Activated CD4-positive, alpha-beta T cell treated with anti-CD3 and anti-CD28 coated beads, Interleukin-2, amount 10 ng/mL, durations not matched to agents 7 days and 5 days (primary cell): ENCODE measurements around the gene TMEM164. TPM values are rescaled to one million over a fixed set of nuclear protein-coding genes. Genes with fewer than 3 reads are reported as not detected.

ENCODE experiments used
- CTCF ChIA-PET: fragments of 350-600 bp; sonication (Branson Sonifier 250); formaldehyde crosslinking; loops from one replicate; lab custom pipeline; 2021; ENCODE audit warnings: antibody characterized with exemption; lab: Charles Lee
- POLR2A ChIA-PET: fragments of 350-600 bp; sonication (Branson Sonifier 250); formaldehyde crosslinking; loops from one replicate; lab custom pipeline; 2021; ENCODE audit warnings: antibody characterized with exemption; lab: Charles Lee
- DNase-seq: peaks from one replicate; pipeline ENCODE4 v3.0.0-alpha.2; 2020
- H3K27ac Mint-ChIP-seq: one replicate; pipeline ENCODE4 v1.8.0; 2021; ENCODE audit warnings: mild to moderate bottlenecking, moderate library complexity, mixed read lengths
- H3K27me3 Mint-ChIP-seq: one replicate; pipeline ENCODE4 v1.8.0; 2021; ENCODE audit warnings: mixed read lengths
- H3K36me3 Mint-ChIP-seq: one replicate; pipeline ENCODE4 v1.8.0; 2021; ENCODE audit warnings: low read depth, mixed read lengths
- H3K4me1 Mint-ChIP-seq: one replicate; pipeline ENCODE4 v1.8.0; 2021; ENCODE audit warnings: mixed read lengths
- H3K4me3 Mint-ChIP-seq: one replicate; pipeline ENCODE4 v1.8.0; 2021; ENCODE audit warnings: mild to moderate bottlenecking, moderate library complexity, mixed read lengths
- H3K9me3 Mint-ChIP-seq: one replicate; pipeline ENCODE4 v1.8.0; 2021; ENCODE audit warnings: mixed read lengths
- total RNA-seq, 2 experiments: library from RNA; stranded (reverse); gene quantifications; one replicate each; pipeline ENCODE4 v1.2.3, GENCODE V29; 2021

Gene TMEM164
- total RNA-seq, 2 experiments from 2014 or later, result 19.2 to 20.9 TPM

DNA sequence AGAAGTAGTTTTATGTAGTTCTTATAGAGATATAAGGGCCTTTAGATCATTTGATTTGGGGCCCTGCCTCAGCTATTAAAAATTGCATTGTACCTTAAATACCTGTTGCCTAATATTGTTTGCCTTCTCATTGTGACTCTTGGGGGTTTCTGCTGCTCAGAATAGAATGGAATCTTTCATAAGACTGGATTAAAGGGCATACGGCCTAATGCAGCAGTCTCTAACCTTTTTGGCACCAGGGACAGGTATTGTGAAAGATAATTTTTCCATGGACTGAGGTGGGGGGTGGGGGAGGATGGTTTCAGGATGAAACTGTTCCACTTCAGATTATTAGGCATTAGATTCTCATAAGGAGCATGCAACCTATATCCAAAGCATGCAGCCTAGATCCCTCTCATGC is 46.2 kb downstream of the TMEM164 start:
- peaks cover 7% of the 10 kb centered on the region for H3K36me3 Mint-ChIP-seq
- ChIA-PET CTCF (no interaction called here), POLR2A (no interaction called here)
- no peak overlapping the region for H3K4me3 Mint-ChIP-seq
- DNase-seq, result no peak
- H3K4me1 Mint-ChIP-seq, result no peaks in the 10 kb centered on the region
- H3K27ac Mint-ChIP-seq, result no peak overlapping the region
- H3K27me3 Mint-ChIP-seq, result no peaks in the 10 kb centered on the region
- H3K9me3 Mint-ChIP-seq, result no peaks in the 10 kb centered on the region

GRCh38 chrX:110050386-110050785 is 47.5 kb downstream of the TMEM164 start:
- DNase-seq, result no peak
- Mint-ChIP-seq H3K4me1 (no peaks in the 10 kb centered on the region), H3K36me3 (peaks cover 11% of the 10 kb centered on the region), H3K9me3 (no peaks in the 10 kb centered on the region), H3K27ac (no peak overlapping the region), H3K27me3 (no peaks in the 10 kb centered on the region), H3K4me3 (no peak overlapping the region)
- ChIA-PET POLR2A (no interaction called here), CTCF (no interaction called here)

DNA sequence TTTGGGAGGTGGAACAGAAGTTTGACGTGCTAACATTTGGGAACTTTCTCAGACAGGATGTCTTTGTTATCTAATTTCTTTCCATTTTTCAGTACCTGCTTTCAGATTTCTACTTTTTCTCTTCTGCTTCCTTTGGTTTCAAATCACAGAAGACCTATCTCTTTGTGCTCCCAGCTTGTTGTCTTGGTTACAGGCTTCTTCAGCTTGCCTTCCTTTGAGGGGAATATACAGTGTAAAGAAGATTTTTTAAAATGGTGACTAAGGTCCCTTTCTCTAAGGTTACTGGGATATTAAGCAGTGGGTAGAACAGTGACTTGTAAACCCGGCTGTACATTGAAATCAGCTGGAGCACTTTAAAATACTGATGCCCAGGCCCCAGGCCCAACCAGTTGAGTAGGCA is 48.0 kb downstream of the TMEM164 start:
- DNase-seq, result no peak
- CTCF ChIA-PET, result interaction anchor here (0.8 kb wide), 1 partner anchor 19 kb away, joined by 3 read pairs; no protein-coding TSS in a partner anchor
- POLR2A ChIA-PET, result no interaction called here
- no peaks in the 10 kb centered on the region for H3K27me3 Mint-ChIP-seq
- H3K4me1 Mint-ChIP-seq, result peaks cover 4% of the 10 kb centered on the region
- peaks cover 15% of the 10 kb centered on the region for H3K36me3 Mint-ChIP-seq
- no peak overlapping the region for H3K27ac Mint-ChIP-seq
- no peak overlapping the region for H3K4me3 Mint-ChIP-seq
- no peaks in the 10 kb centered on the region for H3K9me3 Mint-ChIP-seq

GRCh38 chrX:110051559-110051958 is 48.6 kb downstream of the TMEM164 start:
- Mint-ChIP-seq H3K4me3 (no peak overlapping the region), H3K27me3 (no peaks in the 10 kb centered on the region), H3K36me3 (peaks cover 15% of the 10 kb centered on the region), H3K27ac (no peak overlapping the region), H3K4me1 (peaks cover 4% of the 10 kb centered on the region), H3K9me3 (no peaks in the 10 kb centered on the region)
- ChIA-PET POLR2A (no interaction called here), CTCF (interaction anchor here (0.8 kb wide), 1 partner anchor 20 kb away, joined by 3 read pairs; no protein-coding TSS in a partner anchor)
- no peak for DNase-seq

DNA sequence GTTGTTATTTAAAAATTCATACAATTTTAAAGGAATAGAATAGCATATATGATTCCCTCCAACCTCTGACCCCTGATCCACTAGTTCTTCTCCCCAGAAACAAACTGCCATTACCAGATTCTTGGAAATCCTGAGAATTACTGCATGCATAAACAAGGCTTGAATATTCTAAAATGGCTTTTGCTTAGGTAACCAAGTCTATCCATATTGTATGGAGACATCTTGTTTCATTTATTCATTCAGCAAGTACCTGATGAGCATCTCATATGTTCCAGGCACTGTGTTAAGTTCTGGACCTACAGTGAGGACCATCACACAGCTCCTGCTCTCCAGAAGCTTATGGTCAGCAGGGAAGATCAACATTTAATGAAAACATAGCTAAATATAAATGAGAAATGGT is 49.4 kb downstream of the TMEM164 start:
- peaks cover 4% of the 10 kb centered on the region for H3K4me1 Mint-ChIP-seq
- DNase-seq, result no peak
- CTCF ChIA-PET, result interaction anchor here (0.9 kb wide), 1 partner anchor 26 kb away, joined by 4 read pairs; no protein-coding TSS in a partner anchor
- H3K27me3 Mint-ChIP-seq, result no peaks in the 10 kb centered on the region
- H3K4me3 Mint-ChIP-seq, result no peak overlapping the region
- POLR2A ChIA-PET, result no interaction called here
- peaks cover 18% of the 10 kb centered on the region for H3K36me3 Mint-ChIP-seq
- no peaks in the 10 kb centered on the region for H3K9me3 Mint-ChIP-seq
- H3K27ac Mint-ChIP-seq, result no peak overlapping the region

DNA sequence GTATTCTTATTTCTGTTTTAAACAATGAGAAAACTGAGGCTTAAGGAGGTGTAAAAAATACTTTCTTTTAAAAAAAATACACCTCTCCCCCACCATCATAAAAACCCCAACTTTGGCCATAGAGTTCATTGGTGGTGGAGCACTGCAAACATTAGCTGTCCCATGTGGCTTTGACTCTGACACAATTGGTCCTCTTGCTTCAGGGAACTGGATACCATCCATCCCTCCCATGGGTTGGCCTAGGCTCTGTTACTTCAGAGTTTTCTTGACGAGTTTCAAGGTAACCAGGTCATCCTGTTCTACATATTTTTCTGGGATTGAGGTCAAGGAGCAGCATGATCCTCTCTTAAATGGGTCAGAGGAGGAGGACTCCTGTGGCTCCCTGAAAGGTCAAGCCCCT is 50.5 kb downstream of the TMEM164 start:
- Mint-ChIP-seq H3K27me3 (no peaks in the 10 kb centered on the region), H3K27ac (no peak overlapping the region), H3K36me3 (peaks cover 18% of the 10 kb centered on the region), H3K4me3 (no peak overlapping the region), H3K4me1 (peaks cover 4% of the 10 kb centered on the region), H3K9me3 (no peaks in the 10 kb centered on the region)
- CTCF ChIA-PET, result interaction anchor here (0.6 kb wide), 1 partner anchor 23 kb away, joined by 3 read pairs; no protein-coding TSS in a partner anchor
- POLR2A ChIA-PET, result no interaction called here
- DNase-seq, result no peak

- H3K27ac Mint-ChIP-seq, result no peak overlapping the region
- POLR2A ChIA-PET, result no interaction called here
- DNase-seq, result no peak
- H3K4me3 Mint-ChIP-seq, result no peak overlapping the region
- peaks cover 4% of the 10 kb centered on the region for H3K4me1 Mint-ChIP-seq
- H3K36me3 Mint-ChIP-seq, result peaks cover 26% of the 10 kb centered on the region
- CTCF ChIA-PET, result interaction anchor here (0.6 kb wide), 1 partner anchor 16 kb away, joined by 3 read pairs; no protein-coding TSS in a partner anchor
- H3K27me3 Mint-ChIP-seq, result no peaks in the 10 kb centered on the region
- H3K9me3 Mint-ChIP-seq, result no peaks in the 10 kb centered on the region
Observed at GRCh38 chrX:110055616-110056015, 52.7 kb downstream of the TMEM164 start.

DNA sequence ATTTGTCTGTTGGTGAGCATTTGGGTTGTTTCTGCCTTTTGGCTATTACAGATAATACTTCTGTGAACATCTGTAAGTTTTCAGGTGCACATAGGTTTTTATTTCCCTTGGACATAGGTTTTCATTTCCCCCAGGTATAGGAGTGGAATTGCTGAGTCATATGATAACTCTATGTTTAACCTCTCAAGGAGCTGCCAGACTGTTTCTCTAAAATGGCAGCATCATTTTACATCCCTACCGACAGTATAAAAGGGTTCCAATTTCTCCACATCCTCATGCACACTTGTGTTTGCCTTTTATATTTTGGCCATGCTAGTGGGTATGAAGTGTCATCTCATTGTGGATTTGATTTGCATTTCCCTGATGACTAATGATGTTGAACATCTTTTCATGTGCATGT is 53.5 kb downstream of the TMEM164 start:
- CTCF ChIA-PET, result no interaction called here
- no peak overlapping the region for H3K27ac Mint-ChIP-seq

GRCh38 chrX:110059410-110059809 is 56.5 kb downstream of the TMEM164 start:
- Mint-ChIP-seq H3K36me3 (peaks cover 24% of the 10 kb centered on the region), H3K27ac (no peak overlapping the region), H3K9me3 (peaks cover 5% of the 10 kb centered on the region), H3K27me3 (no peaks in the 10 kb centered on the region), H3K4me3 (no peak overlapping the region), H3K4me1 (peaks cover 4% of the 10 kb centered on the region)
- ChIA-PET CTCF (no interaction called here), POLR2A (no interaction called here)
- DNase-seq, result no peak

More for the DNA sequence above, 53.5 kb downstream of the TMEM164 start:
- Mint-ChIP-seq H3K4me1 (peaks cover 4% of the 10 kb centered on the region), H3K4me3 (no peak overlapping the region), H3K9me3 (peaks cover 3% of the 10 kb centered on the region), H3K27me3 (no peaks in the 10 kb centered on the region), H3K36me3 (peaks cover 28% of the 10 kb centered on the region)
- POLR2A ChIA-PET, result interaction anchor here (0.7 kb wide), 1 partner anchor 29 kb away, joined by 4 read pairs; no protein-coding TSS in a partner anchor
- DNase-seq, result no peak

GRCh38 chrX:110060317-110060716 is 57.4 kb downstream of the TMEM164 start:
- Mint-ChIP-seq H3K27ac (no peak overlapping the region), H3K4me1 (peaks cover 4% of the 10 kb centered on the region), H3K4me3 (no peak overlapping the region), H3K9me3 (peaks cover 5% of the 10 kb centered on the region), H3K27me3 (no peaks in the 10 kb centered on the region), H3K36me3 (peaks cover 24% of the 10 kb centered on the region)
- POLR2A ChIA-PET, result no interaction called here
- no peak for DNase-seq
- CTCF ChIA-PET, result no interaction called here

DNA sequence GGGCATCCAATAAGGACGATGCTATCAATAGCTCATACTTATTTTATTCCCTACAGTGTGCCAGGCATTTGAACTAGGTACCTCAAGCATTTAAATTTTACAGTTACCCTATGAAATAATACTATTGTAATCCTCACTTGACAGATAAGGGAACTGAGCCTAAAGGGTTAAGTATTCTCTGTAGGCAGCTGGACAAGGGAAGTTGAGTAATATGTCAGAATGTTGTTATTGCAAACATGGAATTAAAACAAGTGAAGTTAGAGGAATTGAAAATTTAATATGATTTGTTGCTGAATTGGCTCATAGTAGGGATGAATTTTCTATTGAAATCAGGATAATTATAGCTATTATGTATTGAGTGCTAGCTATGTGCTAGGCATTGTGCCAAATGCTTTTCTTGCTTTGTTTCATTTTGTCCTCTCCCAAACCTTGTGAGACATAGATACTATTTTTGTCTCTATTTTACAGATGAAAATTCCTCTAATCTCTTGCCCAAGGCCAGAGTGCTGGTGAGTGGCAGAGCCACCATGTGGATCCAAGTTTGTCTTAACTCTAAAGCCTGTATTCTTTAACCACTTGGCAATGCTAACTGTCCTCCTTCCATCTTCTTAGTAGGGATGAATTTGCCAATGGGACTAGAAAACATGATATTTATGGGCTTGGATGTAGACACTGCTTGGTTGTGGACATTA is 58.1 kb downstream of the TMEM164 start:
- no peaks in the 10 kb centered on the region for H3K4me1 Mint-ChIP-seq
- no peak overlapping the region for H3K4me3 Mint-ChIP-seq
- peaks cover 19% of the 10 kb centered on the region for H3K36me3 Mint-ChIP-seq
- no peaks in the 10 kb centered on the region for H3K27me3 Mint-ChIP-seq
- no peak for DNase-seq
- H3K9me3 Mint-ChIP-seq, result peaks cover 5% of the 10 kb centered on the region
- POLR2A ChIA-PET, result no interaction called here
- CTCF ChIA-PET, result no interaction called here
- H3K27ac Mint-ChIP-seq, result no peak overlapping the region

DNA sequence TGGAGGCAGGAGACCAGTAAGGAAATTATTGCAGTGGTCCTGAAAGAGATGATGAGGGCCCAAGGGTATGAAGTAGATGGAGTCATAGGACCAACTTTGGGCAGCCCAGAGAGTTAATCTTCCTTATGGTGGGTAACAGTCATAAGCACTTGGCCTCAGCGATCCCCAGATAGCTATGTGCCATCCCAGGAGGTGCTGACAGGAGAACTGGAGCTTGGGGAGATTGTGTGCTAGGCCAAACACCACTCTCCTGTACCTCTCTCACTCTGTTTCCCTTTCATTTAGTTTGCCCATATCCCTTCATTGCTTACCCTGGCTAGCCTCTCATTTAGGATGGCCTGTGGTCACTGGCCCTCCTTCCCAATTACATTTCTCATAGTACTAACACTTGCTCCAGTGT is 60.0 kb downstream of the TMEM164 start:
- Mint-ChIP-seq H3K4me1 (no peaks in the 10 kb centered on the region), H3K36me3 (peaks cover 16% of the 10 kb centered on the region), H3K4me3 (no peak overlapping the region), H3K27ac (no peak overlapping the region), H3K9me3 (peaks cover 5% of the 10 kb centered on the region), H3K27me3 (no peaks in the 10 kb centered on the region)
- no peak for DNase-seq
- POLR2A ChIA-PET, result no interaction called here
- CTCF ChIA-PET, result interaction anchor here (1.6 kb wide), 1 partner anchor 9 kb away, joined by 3 read pairs; no protein-coding TSS in a partner anchor

DNA sequence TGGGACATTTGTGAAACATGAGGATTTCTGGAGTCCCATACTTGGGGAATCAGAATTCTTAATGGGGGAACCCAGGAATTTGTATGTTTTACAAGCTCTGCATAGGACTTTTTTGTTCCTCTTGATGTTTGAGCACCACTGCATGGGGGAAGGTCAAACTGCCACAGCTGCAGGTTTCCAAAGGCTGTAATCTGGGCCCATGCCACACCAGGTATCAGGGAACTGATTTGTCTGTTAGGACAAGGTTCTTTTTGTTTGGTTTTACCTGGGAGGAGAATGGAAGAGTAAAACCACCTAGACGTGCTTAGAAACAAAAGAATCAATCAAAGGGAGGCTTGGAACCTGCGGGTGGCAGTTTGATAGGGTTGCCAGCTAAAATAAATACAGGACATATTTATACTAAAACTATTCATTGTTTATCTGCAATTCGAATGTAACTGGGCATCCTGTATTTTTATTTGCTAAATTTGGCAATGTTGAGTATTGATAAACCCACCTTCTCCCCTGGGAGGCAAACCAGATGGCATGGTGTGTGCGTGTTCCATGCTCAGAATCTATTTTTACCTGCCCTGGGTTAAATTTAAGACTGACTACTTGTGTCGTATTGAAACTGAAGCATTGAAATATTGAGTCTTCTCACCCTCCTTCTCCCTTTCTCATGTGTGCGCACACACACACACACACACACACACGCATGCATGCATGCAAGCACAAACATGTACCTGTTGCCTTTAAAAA is 63.7 kb downstream of the TMEM164 start:
- Mint-ChIP-seq H3K4me1 (no peaks in the 10 kb centered on the region), H3K4me3 (no peak overlapping the region)

More for the DNA sequence above, 63.7 kb downstream of the TMEM164 start:
- CTCF ChIA-PET, result no interaction called here
- Mint-ChIP-seq H3K27ac (no peak overlapping the region), H3K27me3 (no peaks in the 10 kb centered on the region), H3K36me3 (peaks cover 7% of the 10 kb centered on the region), H3K9me3 (no peaks in the 10 kb centered on the region)
- POLR2A ChIA-PET, result no interaction called here
- DNase-seq, result no peak
